ENCODE results near the gene ARHGEF16.

GRCh38 chr1:3491291-3492246 lies 37.1 kb downstream of the ARHGEF16 start:
- TF ChIP-seq EP300 (IDR thresholded peaks at IDR 0.05) (no peak), POLR2AphosphoS5 (IDR thresholded peaks at IDR 0.05) (no peak), POLR2A (IDR thresholded peaks at IDR 0.05; ENCODE audit: low read depth) (no peak)
- TF ChIP-seq, protein P1, sequence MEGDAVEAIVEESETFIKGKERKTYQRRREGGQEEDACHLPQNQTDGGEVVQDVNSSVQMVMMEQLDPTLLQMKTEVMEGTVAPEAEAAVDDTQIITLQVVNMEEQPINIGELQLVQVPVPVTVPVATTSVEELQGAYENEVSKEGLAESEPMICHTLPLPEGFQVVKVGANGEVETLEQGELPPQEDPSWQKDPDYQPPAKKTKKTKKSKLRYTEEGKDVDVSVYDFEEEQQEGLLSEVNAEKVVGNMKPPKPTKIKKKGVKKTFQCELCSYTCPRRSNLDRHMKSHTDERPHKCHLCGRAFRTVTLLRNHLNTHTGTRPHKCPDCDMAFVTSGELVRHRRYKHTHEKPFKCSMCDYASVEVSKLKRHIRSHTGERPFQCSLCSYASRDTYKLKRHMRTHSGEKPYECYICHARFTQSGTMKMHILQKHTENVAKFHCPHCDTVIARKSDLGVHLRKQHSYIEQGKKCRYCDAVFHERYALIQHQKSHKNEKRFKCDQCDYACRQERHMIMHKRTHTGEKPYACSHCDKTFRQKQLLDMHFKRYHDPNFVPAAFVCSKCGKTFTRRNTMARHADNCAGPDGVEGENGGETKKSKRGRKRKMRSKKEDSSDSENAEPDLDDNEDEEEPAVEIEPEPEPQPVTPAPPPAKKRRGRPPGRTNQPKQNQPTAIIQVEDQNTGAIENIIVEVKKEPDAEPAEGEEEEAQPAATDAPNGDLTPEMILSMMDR (IDR thresholded peaks at IDR 0.05) = peak in 2 of 3 experiments; percentile 96 to 100
